ENCODE data around the gene CELF5.

DNA sequence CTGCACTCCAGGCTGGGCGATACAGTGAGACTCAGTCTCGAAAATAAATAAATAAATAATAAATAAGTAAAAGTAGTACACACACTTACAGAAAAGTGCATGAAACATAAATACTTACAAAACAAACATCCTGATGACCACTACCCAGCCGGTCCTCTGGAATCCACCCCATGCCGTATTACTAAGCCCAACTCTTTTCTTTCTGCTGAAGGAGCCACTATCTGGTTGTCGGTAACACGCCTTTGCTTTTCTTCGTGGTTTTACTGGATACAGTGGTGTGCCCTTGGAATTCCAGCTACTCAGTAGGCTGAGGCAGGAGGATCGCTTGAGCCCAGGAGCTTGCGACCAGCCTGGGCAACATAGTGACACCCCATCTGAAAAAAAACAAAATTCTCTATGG lies 39.4 kb downstream of the CELF5 start:
- TF ChIP-seq, protein P1, sequence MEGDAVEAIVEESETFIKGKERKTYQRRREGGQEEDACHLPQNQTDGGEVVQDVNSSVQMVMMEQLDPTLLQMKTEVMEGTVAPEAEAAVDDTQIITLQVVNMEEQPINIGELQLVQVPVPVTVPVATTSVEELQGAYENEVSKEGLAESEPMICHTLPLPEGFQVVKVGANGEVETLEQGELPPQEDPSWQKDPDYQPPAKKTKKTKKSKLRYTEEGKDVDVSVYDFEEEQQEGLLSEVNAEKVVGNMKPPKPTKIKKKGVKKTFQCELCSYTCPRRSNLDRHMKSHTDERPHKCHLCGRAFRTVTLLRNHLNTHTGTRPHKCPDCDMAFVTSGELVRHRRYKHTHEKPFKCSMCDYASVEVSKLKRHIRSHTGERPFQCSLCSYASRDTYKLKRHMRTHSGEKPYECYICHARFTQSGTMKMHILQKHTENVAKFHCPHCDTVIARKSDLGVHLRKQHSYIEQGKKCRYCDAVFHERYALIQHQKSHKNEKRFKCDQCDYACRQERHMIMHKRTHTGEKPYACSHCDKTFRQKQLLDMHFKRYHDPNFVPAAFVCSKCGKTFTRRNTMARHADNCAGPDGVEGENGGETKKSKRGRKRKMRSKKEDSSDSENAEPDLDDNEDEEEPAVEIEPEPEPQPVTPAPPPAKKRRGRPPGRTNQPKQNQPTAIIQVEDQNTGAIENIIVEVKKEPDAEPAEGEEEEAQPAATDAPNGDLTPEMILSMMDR (IDR thresholded peaks at IDR 0.05 in 2 of 3, conservative IDR thresholded peaks at IDR 0.05 in 1 of 3; ENCODE audit: control insufficient read depth in 2 of 3, extremely low read depth in 1 of 3, insufficient read depth in 1 of 3, low read depth in 3 of 3, low read length in 3 of 3) = no peak
- TF ChIP-seq NFIC (IDR thresholded peaks at IDR 0.05; ENCODE audit: low read depth, low read length) = no peak
- no peak for TF ChIP-seq EGR1 (IDR thresholded peaks at IDR 0.05; ENCODE audit: borderline replicate concordance in 1 of 2, low read depth in 2 of 2, low read length in 2 of 2)
- no peak for TF ChIP-seq SREBF2 (IDR thresholded peaks at IDR 0.05; ENCODE audit: low read length)
- TF ChIP-seq POLR2A (IDR thresholded peaks at IDR 0.05; ENCODE audit: low read depth, low read length) = no peak
- no peak for TF ChIP-seq ZNF24 (IDR thresholded peaks at IDR 0.05)
- no peak for TF ChIP-seq SP1 (IDR thresholded peaks at IDR 0.05; ENCODE audit: low read depth, low read length)
- no peak for TF ChIP-seq SMC3 (IDR thresholded peaks at IDR 0.05; ENCODE audit: borderline replicate concordance, low read length)
- no peak for TF ChIP-seq SIN3A (IDR thresholded peaks at IDR 0.05; ENCODE audit: low read depth, low read length)
